RWPE2 (cell line): ENCODE measurements around the gene KIAA1671.
"Not testable (repeated sequence)": the region's sequence is repeated elsewhere in the genome, so short reads cannot be mapped to it uniquely, and the experiment has no call there.

ENCODE experiments used
- ATAC-seq: fragments of 200-7000 bp; cut with Tn5 transposase; 3 replicates; pipeline ENCODE4 v1.9.1; 2021; ENCODE audit warnings: low read depth
- DNase-seq: peaks from one replicate; pipeline ENCODE4 v3.0.0-alpha.2; 2020; ENCODE audit warnings: low spot score
- H3K27ac ChIP-seq: fragments of 450-650 bp; 2 replicates; pipeline ENCODE4 v1.5.1; 2017; ENCODE audit warnings: mild to moderate bottlenecking; ENCODE audit not compliant: poor library complexity, severe bottlenecking
- H3K27me3 ChIP-seq: fragments of 250-450 bp; sonication (Bioruptor Pico); 2 replicates; pipeline ENCODE4 v1.5.1; 2021; ENCODE audit warnings: mild to moderate bottlenecking, moderate library complexity; ENCODE audit not compliant: insufficient read depth, poor library complexity, severe bottlenecking
- H3K36me3 ChIP-seq: fragments of 250-450 bp; sonication (Bioruptor Pico); 2 replicates; pipeline ENCODE4 v1.5.1; 2020; ENCODE audit warnings: low read depth, mild to moderate bottlenecking, moderate library complexity
- H3K4me1 ChIP-seq: fragments of 250-450 bp; sonication (Bioruptor Pico); 2 replicates; pipeline ENCODE4 v1.5.1; 2021; ENCODE audit warnings: mild to moderate bottlenecking, moderate library complexity; ENCODE audit not compliant: insufficient read depth, poor library complexity, severe bottlenecking
- H3K4me3 ChIP-seq: fragments of 250-450 bp; sonication (Bioruptor Pico); 2 replicates; pipeline ENCODE4 v1.5.1; 2021; ENCODE audit warnings: mild to moderate bottlenecking, moderate library complexity; ENCODE audit not compliant: severe bottlenecking
- H3K9me3 ChIP-seq: fragments of 250-450 bp; sonication (Bioruptor Pico); 2 replicates; pipeline ENCODE4 v1.5.1; 2021; ENCODE audit warnings: mild to moderate bottlenecking, moderate library complexity; ENCODE audit not compliant: severe bottlenecking
- CTCF ChIP-seq: fragments of 450-650 bp; IDR thresholded peaks from one replicate; pipeline ENCODE4 v1.5.1; 2017; ENCODE audit warnings: mild to moderate bottlenecking, moderate library complexity; ENCODE audit not compliant: poor library complexity, severe bottlenecking

The KIAA1671 gene

GRCh38 chr22:24951942-24952836 is at the start of gene KIAA1671:
KIAA1671 (plus strand) TSS chr22:24952716; CDS start chr22:25028000, 75,284 bp downstream.
- Histone ChIP-seq H3K4me1 (peaks cover 28% of the 10 kb centered on the region), H3K27me3 (no peaks in the 10 kb centered on the region), H3K4me3 (peak within 1 kb of the TSS; percentile 87), H3K27ac (peak within 1 kb of the TSS; percentile 89), H3K36me3 (peaks cover 13% of the 10 kb centered on the region), H3K9me3 (no peaks in the 10 kb centered on the region)
- ATAC-seq (peak; percentile 75), DNase-seq (peak; percentile 81)
- TF ChIP-seq CTCF, result peak; percentile 98

- Histone ChIP-seq H3K4me3 (no peak overlapping the region), H3K9me3 (peaks cover 6% of the 10 kb centered on the region), H3K27ac (no peak overlapping the region), H3K4me1 (no peaks in the 10 kb centered on the region), H3K36me3 (no peaks in the 10 kb centered on the region), H3K27me3 (no peaks in the 10 kb centered on the region)
- ATAC-seq (no peak), DNase-seq (no peak)
- TF ChIP-seq CTCF, result no peak
Measured at GRCh38 chr22:24905909-24906308, 46.6 kb upstream of the KIAA1671 start.

- H3K27ac ChIP-seq, H3K36me3 ChIP-seq, H3K4me3 ChIP-seq, H3K4me1 ChIP-seq, DNase-seq, H3K27me3 ChIP-seq, H3K9me3 ChIP-seq, ATAC-seq: not testable (repeated sequence)
Measured at GRCh38 chr22:24907101-24907500, 45.4 kb upstream of the KIAA1671 start.

GRCh38 chr22:24920029-24920428 is 32.5 kb upstream of the KIAA1671 start:
- Histone ChIP-seq H3K27me3 (no peaks in the 10 kb centered on the region), H3K27ac (no peak overlapping the region), H3K4me1 (no peaks in the 10 kb centered on the region), H3K36me3 (no peaks in the 10 kb centered on the region), H3K9me3 (no peaks in the 10 kb centered on the region), H3K4me3 (no peak overlapping the region)
- no peak for ATAC-seq
- TF ChIP-seq CTCF, result no peak
- no peak for DNase-seq

- Histone ChIP-seq H3K9me3 (no peaks in the 10 kb centered on the region), H3K36me3 (no peaks in the 10 kb centered on the region), H3K4me1 (no peaks in the 10 kb centered on the region), H3K27me3 (no peaks in the 10 kb centered on the region), H3K27ac (no peak overlapping the region), H3K4me3 (no peak overlapping the region)
- no peak for TF ChIP-seq CTCF
- DNase-seq, result no peak
- no peak for ATAC-seq
Measured at GRCh38 chr22:24925586-24926427, 26.7 kb upstream of the KIAA1671 start.
